ENCODE measurements around the gene SLC25A14.
"Not testable (repeated sequence)": the region's sequence is repeated elsewhere in the genome, so short reads cannot be mapped to it uniquely, and the experiment has no call there.

Gene SLC25A14

GRCh38 chrX:130352050-130352449 is 12.3 kb downstream of the SLC25A14 start:
- H3K27ac ChIP-seq, H3K4me3 ChIP-seq: not testable (repeated sequence)

- no peak overlapping the region for H3K27ac ChIP-seq
- no peak overlapping the region for H3K4me3 ChIP-seq
Measured at GRCh38 chrX:130376077-130376476, 36.4 kb downstream of the SLC25A14 start.

- H3K27ac ChIP-seq: no peak overlapping the region
- no peak overlapping the region for H3K4me3 ChIP-seq
Measured at GRCh38 chrX:130378024-130378669, 38.4 kb downstream of the SLC25A14 start.

GRCh38 chrX:130385520-130385919 is 45.8 kb downstream of the SLC25A14 start, which contains the start of gene GPR119:
Gene GPR119 (minus strand): TSS chrX:130385674. CDS start chrX:130385447, 227 bp downstream.
- Histone ChIP-seq H3K4me3 (no peak within 1 kb of the TSS), H3K27ac (no peak within 1 kb of the TSS)

GRCh38 chrX:130386408-130386808 is 46.7 kb downstream of the SLC25A14 start:
- Histone ChIP-seq H3K27ac (no peak overlapping the region), H3K4me3 (no peak overlapping the region)

GRCh38 chrX:130393451-130394074 is 53.8 kb downstream of the SLC25A14 start:
- Histone ChIP-seq H3K4me3 (no peak overlapping the region), H3K27ac (no peak overlapping the region)

- Histone ChIP-seq H3K4me3 (no peak overlapping the region), H3K27ac (no peak overlapping the region)
Measured at GRCh38 chrX:130395341-130395740, 55.6 kb downstream of the SLC25A14 start.

- Histone ChIP-seq H3K4me3 (peak within 1 kb of the TSS; percentile 52 to 68 (median 59)), H3K27ac (peak within 1 kb of the TSS in 20 of 21 experiments; percentile 18 to 85 (median 72))
Measured at GRCh38 chrX:130401415-130402207, 61.9 kb downstream of the SLC25A14 start, which contains the start of gene RBMX2. Gene RBMX2 (plus strand): TSS chrX:130401987. CDS start chrX:130402033, 46 bp downstream.

- Histone ChIP-seq H3K4me3 (peak overlapping the region; percentile 52 to 68 (median 59)), H3K27ac (peak overlapping the region in 19 of 21 experiments; percentile 55 to 85 (median 73))
Measured at GRCh38 chrX:130402208-130402684, 62.5 kb downstream of the SLC25A14 start.

GRCh38 chrX:130413415-130413814 is 73.7 kb downstream of the SLC25A14 start:
- Histone ChIP-seq H3K27ac (no peak overlapping the region), H3K4me3 (no peak overlapping the region)

GRCh38 chrX:130414800-130415199 is 75.1 kb downstream of the SLC25A14 start:
- Histone ChIP-seq H3K27ac (no peak overlapping the region), H3K4me3 (no peak overlapping the region)

- H3K4me3 ChIP-seq: no peak overlapping the region
- H3K27ac ChIP-seq: no peak overlapping the region
Measured at GRCh38 chrX:130415201-130415600, 75.5 kb downstream of the SLC25A14 start.

GRCh38 chrX:130416785-130417184 is 77.1 kb downstream of the SLC25A14 start:
- Histone ChIP-seq H3K4me3 (no peak overlapping the region), H3K27ac (no peak overlapping the region)

GRCh38 chrX:130418066-130418465 is 78.3 kb downstream of the SLC25A14 start:
- Histone ChIP-seq H3K27ac (no peak overlapping the region), H3K4me3 (no peak overlapping the region)

GRCh38 chrX:130418740-130419139 is 79.0 kb downstream of the SLC25A14 start:
- no peak overlapping the region for H3K27ac ChIP-seq

GRCh38 chrX:130419263-130419662 is 79.5 kb downstream of the SLC25A14 start:
- Histone ChIP-seq H3K27ac (no peak overlapping the region), H3K4me3 (no peak overlapping the region)

More at GRCh38 chrX:130418740-130419139, 79.0 kb downstream of the SLC25A14 start:
- H3K4me3 ChIP-seq: no peak overlapping the region
